HG03565 (cell line): ENCODE results near the gene EIPR1.
"Not testable (repeated sequence)": the region's sequence is repeated elsewhere in the genome, so short reads cannot be mapped to it uniquely, and the experiment has no call there.

Experiments
- ATAC-seq: cut with Tn5 transposase; IDR thresholded peaks from one replicate; pipeline ENCODE4 v1.9.1; 2021; ENCODE audit warnings: mild to moderate bottlenecking, moderate library complexity; ENCODE audit not compliant: unreplicated experiment

Gene EIPR1

GRCh38 chr2:3200420-3200939 lies 177.1 kb downstream of the EIPR1 start:
- ATAC-seq = no peak

- ATAC-seq = no peak
These were observed 177.8 kb downstream of the EIPR1 start for GRCh38 chr2:3199627-3200345.

GRCh38 chr2:3198671-3199192 lies 178.9 kb downstream of the EIPR1 start:
- not testable (repeated sequence) for ATAC-seq

GRCh38 chr2:3198119-3198518 lies 179.5 kb downstream of the EIPR1 start:
- peak; percentile 57 for ATAC-seq

DNA sequence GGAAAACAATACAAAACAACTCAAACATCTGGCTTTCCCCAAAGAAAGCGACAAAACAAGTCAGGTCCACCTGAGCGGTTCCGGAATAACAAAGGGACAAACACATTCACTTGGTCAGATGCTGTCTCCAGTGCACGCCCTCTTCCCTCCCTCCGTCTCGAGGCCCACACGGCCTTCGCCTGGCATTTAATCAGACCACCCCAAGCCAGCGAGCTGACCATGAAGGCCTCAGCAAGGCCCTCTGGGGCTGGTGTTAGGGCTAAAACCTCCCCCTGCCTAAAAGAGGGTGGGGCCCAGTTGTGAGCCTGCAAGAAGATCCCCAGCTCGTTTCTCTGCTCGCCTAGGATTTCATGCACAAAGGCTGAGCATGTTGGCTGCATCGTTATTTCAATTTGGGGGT lies 180.3 kb downstream of the EIPR1 start:
- no peak for ATAC-seq

DNA sequence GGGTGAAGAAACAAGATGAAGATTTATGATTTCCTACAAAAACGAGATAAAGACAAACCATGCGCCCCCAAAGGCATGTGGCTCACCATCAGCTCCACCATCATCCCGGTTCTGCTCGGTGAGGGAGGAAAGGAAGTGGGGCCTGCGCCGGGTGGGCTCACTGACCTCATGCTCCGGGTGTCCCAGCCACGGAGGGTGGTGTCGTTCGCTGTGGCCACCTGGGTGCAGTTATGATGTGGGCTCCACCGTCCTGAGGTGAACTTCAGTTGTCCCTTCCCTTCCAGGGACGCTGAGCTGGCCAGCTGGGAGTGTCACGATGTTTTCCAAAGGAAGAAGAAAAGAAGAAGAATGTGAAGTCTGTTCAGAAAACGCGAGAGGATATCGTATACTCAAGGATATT lies 180.9 kb downstream of the EIPR1 start:
- no peak for ATAC-seq

- no peak for ATAC-seq
These were observed 181.8 kb downstream of the EIPR1 start for GRCh38 chr2:3195641-3196476.

DNA sequence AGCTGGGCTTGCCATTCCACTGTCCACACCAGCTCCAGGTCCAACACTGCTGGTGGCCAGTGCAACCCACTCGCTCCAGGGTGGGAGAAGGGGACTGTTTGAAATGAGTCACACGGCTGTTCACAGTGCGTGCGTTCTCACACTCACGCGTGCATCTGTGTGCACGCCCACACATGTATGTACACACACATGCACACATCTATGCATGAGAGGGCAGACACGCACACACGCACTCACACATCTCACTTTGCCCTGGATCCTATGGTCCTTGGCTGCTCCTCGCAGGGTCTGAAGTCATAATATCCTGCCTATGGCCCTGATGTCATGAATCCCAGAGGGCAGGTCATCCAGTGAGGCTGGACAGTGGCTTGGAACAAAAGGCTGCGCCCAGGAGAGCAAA lies 182.8 kb downstream of the EIPR1 start:
- no peak for ATAC-seq

DNA sequence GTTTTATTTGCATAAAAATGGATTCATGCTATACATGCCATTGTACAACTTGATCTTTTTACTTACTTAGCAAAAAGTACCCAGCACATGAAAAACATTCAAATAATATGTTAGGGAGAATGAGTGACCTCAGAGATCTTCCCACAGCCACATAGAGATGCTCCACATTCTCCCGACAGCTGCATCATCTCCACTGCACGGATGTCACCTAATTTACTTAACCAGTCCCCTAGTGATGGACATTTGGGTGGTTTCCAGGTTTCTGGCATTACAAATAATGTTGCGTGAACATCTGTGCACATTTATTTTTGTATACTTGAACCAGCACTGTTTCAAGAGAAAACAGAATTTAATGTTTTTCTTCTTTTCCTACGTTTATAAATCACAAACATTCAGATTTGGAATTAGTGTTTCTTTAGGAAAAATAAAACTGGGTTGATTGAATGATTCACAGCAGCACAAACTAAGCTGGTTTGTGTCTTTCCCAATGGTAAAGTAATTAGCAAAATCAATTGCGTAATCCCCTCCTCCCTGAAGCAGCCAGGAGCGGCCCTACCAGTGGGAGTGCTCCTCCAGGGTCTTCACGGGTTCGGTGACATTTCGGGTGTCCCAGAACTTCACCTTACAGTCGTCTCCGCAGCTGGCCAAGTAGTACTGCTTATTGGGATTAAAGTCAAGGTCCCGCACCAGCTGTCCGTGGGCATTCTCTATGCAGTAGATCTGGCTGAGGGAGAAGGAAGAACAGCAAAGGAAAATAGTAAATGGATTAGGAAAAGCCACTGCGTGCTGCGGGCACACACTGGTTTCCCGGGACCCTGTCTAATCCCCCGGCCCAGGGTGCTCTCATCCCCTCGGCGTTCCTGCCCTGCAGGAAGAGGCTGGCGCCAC lies 183.9 kb downstream of the EIPR1 start:
- no peak for ATAC-seq

DNA sequence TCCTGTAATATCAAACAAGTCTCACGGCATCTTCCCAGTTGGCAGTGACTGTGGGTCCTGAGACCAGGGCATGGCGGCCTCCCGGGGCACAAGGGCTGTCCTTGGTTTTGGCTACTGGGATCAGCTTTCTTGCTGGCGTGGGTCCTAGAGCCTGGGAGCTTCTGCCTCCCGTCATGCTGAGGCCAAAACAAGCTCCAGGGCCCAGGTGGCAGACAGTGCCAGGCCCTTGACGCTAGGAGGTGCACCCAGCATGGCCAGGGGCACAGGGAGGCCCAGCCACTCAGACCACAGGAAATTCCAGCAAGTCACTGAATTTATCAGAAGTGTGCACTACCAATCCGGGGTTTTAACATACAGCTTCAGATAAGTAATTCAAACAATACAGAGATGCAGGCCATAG lies 184.7 kb downstream of the EIPR1 start:
- ATAC-seq = no peak

GRCh38 chr2:3192281-3192818 lies 185.3 kb downstream of the EIPR1 start:
- no peak for ATAC-seq

DNA sequence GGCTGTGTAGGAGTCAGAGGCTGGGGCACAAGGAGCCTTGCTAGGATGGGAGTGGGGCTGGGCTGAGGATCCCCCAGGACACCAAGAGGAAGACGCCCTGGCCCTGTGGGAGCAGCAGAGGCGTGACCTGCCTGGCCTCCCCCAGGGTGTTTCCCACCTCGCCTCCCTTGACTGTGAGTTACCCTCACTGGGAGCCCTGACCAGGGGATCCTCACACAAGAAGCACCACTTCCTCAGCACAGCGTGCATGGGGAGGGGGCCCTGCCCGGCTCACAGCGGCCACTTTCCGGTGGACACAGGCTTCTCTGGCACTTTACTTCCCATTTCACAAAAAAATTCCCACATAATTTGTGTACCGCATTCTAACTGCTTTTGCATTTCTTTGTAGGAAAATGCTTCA lies 187.7 kb downstream of the EIPR1 start:
- ATAC-seq = no peak

GRCh38 chr2:3189076-3189591 lies 188.5 kb downstream of the EIPR1 start:
- no peak for ATAC-seq

DNA sequence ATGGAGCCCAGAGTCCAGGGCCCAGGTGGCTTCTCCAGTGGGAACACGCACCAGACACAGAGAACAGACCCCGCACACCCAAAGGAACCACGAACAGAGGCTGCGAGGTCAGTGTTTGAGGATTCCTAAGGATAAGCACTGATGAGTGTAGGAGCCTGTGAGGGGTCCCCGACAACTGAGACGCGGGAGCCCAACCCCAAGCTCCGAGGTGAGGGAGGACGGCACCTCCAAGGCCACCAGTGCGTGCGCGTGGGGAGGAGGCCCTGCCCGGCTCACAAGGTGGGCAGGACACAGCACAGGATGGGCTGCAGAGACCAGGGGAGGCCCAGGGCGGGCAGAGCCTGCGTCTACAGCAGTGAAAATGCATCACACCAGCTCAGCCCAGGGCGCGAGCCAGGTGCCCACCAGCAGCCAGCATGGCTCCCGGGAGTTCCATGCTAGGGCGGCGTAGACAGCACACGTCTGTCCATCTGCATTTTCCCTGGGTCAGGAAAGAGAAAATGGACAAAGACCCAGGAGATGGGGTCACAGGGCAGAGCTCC lies 189.1 kb downstream of the EIPR1 start:
- no peak for ATAC-seq

- ATAC-seq = no peak
These were observed 190.2 kb downstream of the EIPR1 start for GRCh38 chr2:3187467-3187866.

DNA sequence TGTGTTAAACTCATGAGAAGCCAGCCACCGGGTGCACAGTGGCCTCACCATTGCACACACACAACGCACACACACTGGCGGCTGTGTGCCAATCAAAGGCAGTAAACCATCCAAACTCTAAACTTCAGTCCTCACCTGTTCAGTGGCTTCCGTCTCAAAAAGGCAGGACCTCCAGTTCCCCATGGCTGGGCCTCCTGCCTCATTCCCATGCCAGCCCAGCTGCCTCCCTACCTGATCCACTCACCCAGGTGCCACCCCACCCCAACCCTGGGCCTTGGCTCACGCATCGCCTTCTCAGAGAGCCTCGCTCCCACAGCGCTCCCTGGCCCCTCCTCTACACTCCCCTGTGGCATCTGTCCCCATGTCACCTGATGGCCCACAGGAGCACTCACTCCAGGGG lies 190.9 kb downstream of the EIPR1 start:
- no peak for ATAC-seq

- ATAC-seq = no peak
These were observed 191.7 kb downstream of the EIPR1 start for GRCh38 chr2:3185910-3186309.

- no peak for ATAC-seq
These were observed 192.4 kb downstream of the EIPR1 start for GRCh38 chr2:3185256-3185655.

DNA sequence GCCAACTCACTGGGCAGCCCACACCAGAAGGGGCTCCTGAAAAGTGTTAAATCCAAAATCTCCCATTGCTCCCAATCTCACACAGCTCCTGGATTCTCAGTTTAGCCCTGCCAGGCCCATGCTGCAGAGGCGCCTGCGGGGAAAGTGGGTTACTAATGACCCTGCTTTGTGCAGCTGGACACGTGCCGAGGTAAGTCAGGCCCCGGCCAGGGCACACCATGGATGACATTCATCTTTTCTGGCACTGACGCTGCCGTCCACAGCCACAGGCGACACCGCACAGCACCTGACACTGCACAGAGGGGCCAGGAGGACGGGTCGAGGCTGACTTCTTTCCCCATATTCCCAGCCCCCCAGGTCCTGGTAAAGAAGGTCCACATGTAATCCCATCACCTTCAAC lies 193.5 kb downstream of the EIPR1 start:
- no peak for ATAC-seq

- ATAC-seq = no peak
These were observed 193.9 kb downstream of the EIPR1 start for GRCh38 chr2:3183766-3184165.
